T1000 (cell line): ENCODE results near the gene APBA1.

ENCODE experiments used
- DNase-seq: peaks from one replicate; lab custom pipeline; 2025; ENCODE audit warnings: mixed read lengths; lab: John Stamatoyannopoulos, UW

APBA1 gene

GRCh38 chr9:69472101-69472620 is 200.0 kb downstream of the APBA1 start:
- no peak for DNase-seq

GRCh38 chr9:69471433-69471832 is 200.7 kb downstream of the APBA1 start:
- no peak for DNase-seq

DNA sequence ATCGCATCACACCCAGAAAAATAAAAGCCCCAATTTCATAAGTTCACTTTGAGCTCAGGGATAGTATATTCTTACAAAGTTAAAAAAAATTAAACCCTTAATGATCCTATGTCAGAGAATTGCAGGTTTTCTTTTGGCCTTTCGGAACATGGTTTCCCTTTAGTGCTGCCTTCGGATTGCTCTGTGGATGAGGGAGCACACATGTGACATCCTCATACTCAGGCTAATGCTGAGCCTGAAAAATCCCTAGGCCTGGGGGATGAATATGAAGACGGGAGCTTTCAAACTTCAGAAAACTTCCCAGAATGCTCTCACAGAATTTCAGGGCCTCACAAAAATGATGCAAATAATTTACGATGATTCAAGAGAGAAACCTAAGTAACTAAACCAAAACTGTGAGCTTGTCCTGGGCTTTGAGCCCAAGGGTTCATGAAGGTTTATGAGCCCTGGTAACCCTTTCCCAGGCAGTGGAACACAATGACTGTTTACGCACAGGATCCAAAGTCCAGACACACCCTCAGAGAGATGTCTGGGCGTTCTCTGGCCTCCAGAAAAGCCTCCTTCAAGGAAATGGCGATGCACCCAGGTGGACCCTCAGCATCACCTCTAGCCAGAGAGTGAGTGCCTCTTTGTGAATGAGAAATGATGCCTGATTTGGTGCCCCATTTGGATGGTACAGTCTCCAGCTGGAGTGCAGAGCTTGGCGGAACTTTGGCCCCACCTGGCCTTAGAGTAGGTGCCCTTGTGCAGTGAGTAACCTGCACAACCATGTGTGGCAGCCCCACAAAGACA is 201.8 kb downstream of the APBA1 start:
- no peak for DNase-seq

GRCh38 chr9:69469136-69469535 is 203.0 kb downstream of the APBA1 start:
- DNase-seq = no peak

DNA sequence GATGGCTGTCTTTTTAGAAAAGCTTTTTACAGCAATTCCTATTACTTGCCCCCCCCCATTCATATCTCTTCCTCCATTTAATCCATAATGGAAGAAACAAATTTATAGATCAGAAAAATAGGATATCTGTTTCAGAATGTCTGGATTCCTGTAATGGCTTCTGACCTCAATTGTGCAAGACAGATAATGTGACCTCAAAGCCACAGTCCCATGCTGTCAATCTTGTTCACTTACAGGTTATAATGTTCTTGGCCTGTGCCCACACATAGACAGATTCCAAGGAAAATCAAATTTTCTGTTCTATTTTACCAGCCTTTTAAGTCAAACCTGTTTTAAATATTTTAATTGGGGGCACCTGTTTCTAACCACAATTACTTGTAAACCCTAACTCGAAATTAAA is 203.8 kb downstream of the APBA1 start:
- DNase-seq = no peak

DNA sequence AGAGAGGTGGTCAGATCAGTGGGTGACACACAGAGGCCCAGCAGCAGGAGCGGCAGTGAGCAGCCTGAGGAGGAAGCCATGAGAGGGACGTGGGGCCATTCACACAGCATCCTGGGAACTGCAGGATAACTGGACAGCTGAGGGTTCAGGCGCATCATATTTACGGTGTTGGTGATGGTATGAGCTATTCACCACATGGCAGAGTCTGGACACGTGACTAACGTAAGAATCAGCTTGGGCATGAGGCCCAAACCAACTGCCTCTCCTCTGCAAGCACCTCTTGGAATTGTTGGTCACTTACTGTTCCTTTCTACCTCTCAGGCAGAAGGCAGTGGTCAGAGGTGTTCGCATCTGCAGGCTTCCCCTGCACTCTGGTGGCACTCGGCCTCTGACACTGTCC is 206.0 kb downstream of the APBA1 start:
- no peak for DNase-seq

- DNase-seq = no peak
Observed at GRCh38 chr9:69465473-69465872, 206.7 kb downstream of the APBA1 start.

DNA sequence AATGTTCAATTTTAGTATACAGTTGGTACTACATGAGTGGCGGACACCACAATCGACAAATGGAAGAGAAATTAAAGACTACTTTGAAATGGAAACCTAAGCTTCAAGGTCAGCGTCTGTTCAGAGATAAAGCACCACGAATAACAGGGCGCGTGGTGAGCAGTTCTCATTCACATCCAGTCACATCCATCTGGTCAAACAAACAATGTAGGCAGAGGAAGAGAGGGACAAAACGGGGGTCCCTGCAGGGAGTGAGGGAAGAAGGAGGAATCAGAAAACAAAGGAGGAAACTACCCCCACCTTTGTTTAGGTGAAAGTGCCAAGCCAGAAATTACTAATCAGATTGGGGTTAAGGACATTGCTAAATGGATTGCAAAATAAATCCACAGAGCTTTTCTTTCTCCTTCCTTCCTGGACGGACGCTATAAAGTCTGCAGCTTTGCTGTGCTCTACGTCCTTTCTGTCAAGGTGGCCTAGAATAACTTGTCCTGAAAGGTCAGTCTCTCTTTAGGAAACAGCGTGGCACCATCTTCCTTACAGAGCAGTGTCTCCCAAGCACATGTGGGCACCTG is 208.6 kb downstream of the APBA1 start:
- DNase-seq = no peak

- no peak for DNase-seq
Observed at GRCh38 chr9:69462394-69462793, 209.8 kb downstream of the APBA1 start.

DNA sequence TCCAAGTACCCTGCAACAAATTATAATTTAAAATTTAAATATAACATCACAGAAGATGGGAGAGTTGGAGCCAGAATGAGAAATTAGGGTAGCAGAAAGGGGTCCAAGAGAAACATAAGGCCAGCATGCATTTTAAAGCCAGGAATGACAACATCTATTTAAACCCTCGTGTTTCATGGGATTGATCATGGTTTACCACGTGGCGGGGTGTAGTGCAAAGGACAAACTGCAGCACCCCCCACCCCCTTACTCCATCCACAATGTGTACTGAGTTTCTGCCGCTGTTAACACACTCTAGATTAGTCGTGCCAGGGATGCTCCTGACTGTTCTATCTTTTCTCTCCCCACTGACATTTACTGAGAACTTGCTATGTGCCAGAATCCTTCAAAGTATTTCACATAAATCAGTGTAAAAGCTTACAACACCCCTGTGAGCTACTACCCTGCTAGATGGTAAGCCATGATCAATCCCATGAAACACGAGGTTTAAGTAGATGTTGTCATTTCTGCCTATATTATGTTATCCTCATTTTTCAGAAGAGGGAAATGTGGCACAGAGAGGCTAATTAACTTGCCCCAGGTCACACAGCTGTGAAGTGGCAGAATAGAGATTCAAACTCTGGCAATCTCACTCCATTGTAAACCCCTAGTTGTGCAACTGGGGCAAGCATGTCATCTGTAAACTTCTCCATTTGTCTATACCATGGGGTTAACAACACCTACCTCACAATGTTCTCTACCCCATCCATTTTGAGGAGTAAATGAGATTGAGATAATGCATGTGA is 210.9 kb downstream of the APBA1 start:
- no peak for DNase-seq

DNA sequence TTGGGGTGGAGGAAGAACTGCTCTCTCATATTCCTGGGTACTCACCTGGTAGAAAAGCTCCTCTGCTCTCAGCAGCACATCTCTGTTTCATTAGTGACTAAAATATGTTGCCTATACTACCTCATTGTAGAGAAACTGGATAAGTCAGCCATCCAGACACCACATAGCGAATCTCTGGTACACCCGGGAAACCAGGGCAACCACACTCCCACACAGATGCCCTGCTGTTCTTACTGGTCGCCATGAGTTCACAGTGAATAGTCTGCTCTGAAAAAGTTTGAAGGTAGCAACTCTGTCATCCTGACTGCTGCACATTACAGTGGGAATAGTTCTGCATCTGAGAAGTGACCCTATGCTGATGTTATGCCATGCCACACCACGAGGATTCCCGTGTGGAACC is 212.2 kb downstream of the APBA1 start:
- no peak for DNase-seq

GRCh38 chr9:69458176-69458575 is 214.0 kb downstream of the APBA1 start:
- DNase-seq = no peak

GRCh38 chr9:69456201-69456600 is 216.0 kb downstream of the APBA1 start:
- no peak for DNase-seq

DNA sequence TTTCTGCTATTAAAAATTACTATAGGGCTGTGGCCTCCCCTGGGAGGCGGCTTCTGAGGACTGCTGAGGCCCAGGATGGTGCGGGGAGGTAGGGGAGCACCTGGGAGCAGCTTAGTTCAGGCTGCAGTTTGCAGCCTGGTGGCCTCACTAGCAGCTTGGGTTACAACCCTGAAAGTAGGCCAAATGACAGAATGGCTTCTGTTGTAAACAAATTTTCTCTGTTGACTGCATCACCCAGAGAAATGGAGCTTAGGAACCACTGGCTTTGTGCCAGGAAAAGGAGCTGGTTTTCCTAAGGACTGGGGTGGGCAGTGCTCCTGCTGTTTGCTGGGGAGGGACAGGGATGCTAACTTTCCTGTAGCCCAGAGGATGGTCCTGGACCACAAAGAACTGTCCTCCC is 216.9 kb downstream of the APBA1 start:
- DNase-seq = no peak

GRCh38 chr9:69454321-69454720 is 217.8 kb downstream of the APBA1 start:
- DNase-seq = no peak

- DNase-seq = no peak
Observed at GRCh38 chr9:69453746-69454145, 218.4 kb downstream of the APBA1 start.

GRCh38 chr9:69452110-69452782 is 219.9 kb downstream of the APBA1 start:
- DNase-seq = no peak

DNA sequence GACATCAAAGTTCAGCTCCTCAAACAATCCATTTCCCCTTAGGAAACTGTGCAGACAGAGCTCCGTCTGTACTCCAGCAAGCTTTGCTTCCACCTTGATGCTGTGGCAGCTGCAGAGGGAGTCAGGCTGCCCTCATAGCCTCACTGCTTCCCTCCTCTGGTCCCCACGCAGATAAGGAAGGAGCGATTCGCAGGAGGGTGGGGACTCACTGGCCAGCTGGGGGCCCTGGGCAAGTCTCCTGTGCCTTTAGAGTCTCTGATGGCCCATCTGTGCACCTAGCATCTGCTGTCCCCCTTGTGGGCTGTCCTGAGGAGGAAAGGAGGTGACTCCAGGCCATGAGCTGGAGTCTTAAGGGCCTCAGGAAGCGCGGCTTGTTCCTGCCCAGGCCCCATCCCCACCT is 225.7 kb downstream of the APBA1 start:
- DNase-seq = no peak

- DNase-seq = no peak
Observed at GRCh38 chr9:69445251-69445650, 226.9 kb downstream of the APBA1 start.

- no peak for DNase-seq
Observed at GRCh38 chr9:69444791-69445190, 227.4 kb downstream of the APBA1 start.

- no peak for DNase-seq
Observed at GRCh38 chr9:69444021-69444420, 228.2 kb downstream of the APBA1 start.

DNA sequence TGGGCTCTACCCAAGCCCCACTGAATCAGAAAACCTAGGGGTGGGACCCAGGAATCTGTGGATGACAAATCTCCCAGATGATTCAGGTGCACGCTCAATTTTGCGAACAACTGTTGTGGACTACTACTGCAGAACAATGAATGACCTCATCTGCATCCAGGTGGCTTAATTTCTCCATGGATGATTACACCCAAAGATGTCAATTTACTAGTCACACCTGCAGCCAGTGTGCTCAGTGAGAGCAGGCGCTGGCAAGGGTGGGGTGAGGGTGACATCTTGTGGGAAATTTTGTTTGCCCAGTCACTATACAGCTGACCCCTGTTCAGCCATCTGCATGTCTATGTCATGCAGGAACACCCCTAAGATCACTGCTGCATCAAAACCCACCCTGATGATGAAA is 229.0 kb downstream of the APBA1 start:
- DNase-seq = no peak
